Activated T-helper 1 cell treated with anti-CD3 and anti-CD28 coated beads, Interleukin-12 subunit alpha, Interleukin-12 subunit beta, Interleukin-2, Interleukin-4 antibody, amounts not matched to agents 30 ng/mL and 10 ng/mL and 1 ng/mL, durations not matched to agents 14 hours and 24 hours and 36 hours (primary cell): ENCODE measurements around the gene STX12. TPM values are rescaled to one million over a fixed set of nuclear protein-coding genes. Genes with fewer than 3 reads are reported as not detected.

Experiments
- DNase-seq: peaks from one replicate; pipeline ENCODE4 v3.0.0; 2021; ENCODE audit warnings: low spot score
- H3K27ac Mint-ChIP-seq: one replicate; pipeline ENCODE4 v1.8.0; 2021; ENCODE audit warnings: mild to moderate bottlenecking, mixed read lengths
- H3K27me3 Mint-ChIP-seq: one replicate; pipeline ENCODE4 v1.8.0; 2022; ENCODE audit warnings: mild to moderate bottlenecking, moderate library complexity, mixed read lengths; ENCODE audit not compliant: insufficient read depth
- H3K36me3 Mint-ChIP-seq: one replicate; pipeline ENCODE4 v1.8.0; 2021; ENCODE audit warnings: low read depth, mixed read lengths
- H3K4me1 Mint-ChIP-seq: one replicate; pipeline ENCODE4 v1.8.0; 2021; ENCODE audit warnings: low read depth, mixed read lengths
- H3K4me3 Mint-ChIP-seq: one replicate; pipeline ENCODE4 v1.8.0; 2021; ENCODE audit warnings: mild to moderate bottlenecking, moderate library complexity, mixed read lengths
- H3K9me3 Mint-ChIP-seq: one replicate; pipeline ENCODE4 v1.8.0; 2021; ENCODE audit warnings: mixed read lengths
- intact Hi-C: fragments of 100-400 bp; cut with micrococcal nuclease; formaldehyde crosslinking; loops from one replicate; pipeline ENCODE4 v1.15.1; 2024
- total RNA-seq: library from RNA; stranded (reverse); gene quantifications from 2 replicates; pipeline ENCODE4 v1.2.3, GENCODE V29; 2022

Gene STX12
- 22.0 and 23.9 TPM in 2 replicates for total RNA-seq

- DNase-seq, result peak; percentile 99
- intact Hi-C loops, result loop anchor here (1.0 to 5.0 kb wide), 12 partner anchors 48 to 616 kb away; partner anchors contain the start of genes AHDC1, EYA3, FAM76A and IFI6
- Mint-ChIP-seq H3K27me3 (no peaks in the 10 kb centered on the region), H3K27ac (peak within 1 kb of the TSS; percentile 98), H3K36me3 (peaks cover 14% of the 10 kb centered on the region), H3K4me3 (peak within 1 kb of the TSS; percentile 98), H3K9me3 (no peaks in the 10 kb centered on the region), H3K4me1 (peaks cover 31% of the 10 kb centered on the region)
Measured at GRCh38 chr1:27772932-27773825, at the start of gene STX12. STX12 (plus strand) TSS chr1:27773219; CDS start chr1:27773308, 89 bp downstream.

GRCh38 chr1:27724961-27725373, 48.1 kb upstream of the STX12 start:
- no peaks in the 10 kb centered on the region for H3K9me3 Mint-ChIP-seq
- DNase-seq, result no peak

GRCh38 chr1:27725374-27726172, 47.4 kb upstream of the STX12 start, which contains the start of gene FAM76A:
FAM76A (plus strand) TSS chr1:27725961; CDS start chr1:27726081, 120 bp downstream.
- Mint-ChIP-seq H3K9me3 (no peaks in the 10 kb centered on the region), H3K27ac (peak within 1 kb of the TSS; percentile 97), H3K27me3 (no peaks in the 10 kb centered on the region), H3K4me3 (peak within 1 kb of the TSS; percentile 86), H3K36me3 (peaks cover 11% of the 10 kb centered on the region), H3K4me1 (peaks cover 29% of the 10 kb centered on the region)
- DNase-seq, result peak; percentile 99
- intact Hi-C loops, result loop anchor here (1.0 to 10.0 kb wide), 10 partner anchors 48 to 491 kb away; partner anchors contain the start of genes AHDC1, EYA3, GPR3 and IFI6

More at GRCh38 chr1:27724961-27725373, 48.1 kb upstream of the STX12 start:
- Mint-ChIP-seq H3K4me1 (peaks cover 28% of the 10 kb centered on the region), H3K36me3 (peaks cover 10% of the 10 kb centered on the region), H3K27ac (peak overlapping the region; percentile 97), H3K4me3 (peak overlapping the region; percentile 85), H3K27me3 (peaks cover 4% of the 10 kb centered on the region)
- intact Hi-C loops, result loop anchor here (1.0 to 10.0 kb wide), 9 partner anchors 48 to 490 kb away; partner anchors contain the start of genes AHDC1, EYA3, GPR3 and IFI6

GRCh38 chr1:27726173-27727044, 46.6 kb upstream of the STX12 start:
- no peak for DNase-seq
- no peaks in the 10 kb centered on the region for H3K9me3 Mint-ChIP-seq
- intact Hi-C loops, result loop anchor here (1.0 to 10.0 kb wide), 2 partner anchors 57 to 492 kb away; partner anchors contain the start of gene WDTC1
- peaks cover 14% of the 10 kb centered on the region for H3K36me3 Mint-ChIP-seq
- peak overlapping the region; percentile 68 for H3K27ac Mint-ChIP-seq
- H3K27me3 Mint-ChIP-seq, result no peaks in the 10 kb centered on the region
- H3K4me1 Mint-ChIP-seq, result peaks cover 29% of the 10 kb centered on the region
- H3K4me3 Mint-ChIP-seq, result peak overlapping the region; percentile 86

- Mint-ChIP-seq H3K4me3 (peak overlapping the region; percentile 86), H3K36me3 (peaks cover 16% of the 10 kb centered on the region), H3K27me3 (no peaks in the 10 kb centered on the region), H3K9me3 (no peaks in the 10 kb centered on the region), H3K4me1 (peaks cover 29% of the 10 kb centered on the region), H3K27ac (no peak overlapping the region)
- intact Hi-C loops, result loop anchor here (10.0 kb wide), 1 partner anchor 492 kb away; the partner anchor contains the start of gene WDTC1
- no peak for DNase-seq
Measured at GRCh38 chr1:27727126-27727525, 45.9 kb upstream of the STX12 start.

GRCh38 chr1:27736252-27736651, 36.8 kb upstream of the STX12 start:
- Mint-ChIP-seq H3K27ac (no peak overlapping the region), H3K36me3 (peaks cover 35% of the 10 kb centered on the region), H3K9me3 (no peaks in the 10 kb centered on the region), H3K4me1 (no peaks in the 10 kb centered on the region), H3K4me3 (no peak overlapping the region), H3K27me3 (no peaks in the 10 kb centered on the region)
- no peak for DNase-seq
- intact Hi-C loops, result no loop called here

- H3K36me3 Mint-ChIP-seq, result peaks cover 30% of the 10 kb centered on the region
- no peak overlapping the region for H3K27ac Mint-ChIP-seq
- H3K27me3 Mint-ChIP-seq, result no peaks in the 10 kb centered on the region
- intact Hi-C loops, result no loop called here
- H3K4me1 Mint-ChIP-seq, result no peaks in the 10 kb centered on the region
- no peaks in the 10 kb centered on the region for H3K9me3 Mint-ChIP-seq
- DNase-seq, result no peak
- H3K4me3 Mint-ChIP-seq, result no peak overlapping the region
Measured at GRCh38 chr1:27741121-27741520, 31.9 kb upstream of the STX12 start.

GRCh38 chr1:27744556-27744955, 28.5 kb upstream of the STX12 start:
- H3K4me1 Mint-ChIP-seq, result no peaks in the 10 kb centered on the region
- H3K36me3 Mint-ChIP-seq, result peaks cover 20% of the 10 kb centered on the region
- no peaks in the 10 kb centered on the region for H3K27me3 Mint-ChIP-seq
- intact Hi-C loops, result no loop called here
- H3K4me3 Mint-ChIP-seq, result no peak overlapping the region
- no peak overlapping the region for H3K27ac Mint-ChIP-seq
- H3K9me3 Mint-ChIP-seq, result no peaks in the 10 kb centered on the region
- no peak for DNase-seq

- no peaks in the 10 kb centered on the region for H3K27me3 Mint-ChIP-seq
- no peaks in the 10 kb centered on the region for H3K4me1 Mint-ChIP-seq
- H3K27ac Mint-ChIP-seq, result no peak overlapping the region
- no peaks in the 10 kb centered on the region for H3K9me3 Mint-ChIP-seq
- intact Hi-C loops, result no loop called here
- no peak overlapping the region for H3K4me3 Mint-ChIP-seq
- peaks cover 23% of the 10 kb centered on the region for H3K36me3 Mint-ChIP-seq
- no peak for DNase-seq
Measured at GRCh38 chr1:27745466-27745865, 27.6 kb upstream of the STX12 start.

- Mint-ChIP-seq H3K27ac (no peak overlapping the region), H3K4me3 (no peak overlapping the region), H3K36me3 (peaks cover 22% of the 10 kb centered on the region), H3K4me1 (peaks cover 14% of the 10 kb centered on the region), H3K27me3 (no peaks in the 10 kb centered on the region), H3K9me3 (no peaks in the 10 kb centered on the region)
- no peak for DNase-seq
- intact Hi-C loops, result no loop called here
Measured at GRCh38 chr1:27752360-27752759, 20.7 kb upstream of the STX12 start.

GRCh38 chr1:27755286-27755685, 17.7 kb upstream of the STX12 start:
- Mint-ChIP-seq H3K36me3 (peaks cover 26% of the 10 kb centered on the region), H3K4me3 (no peak overlapping the region), H3K4me1 (peaks cover 14% of the 10 kb centered on the region), H3K9me3 (no peaks in the 10 kb centered on the region), H3K27me3 (no peaks in the 10 kb centered on the region), H3K27ac (no peak overlapping the region)
- intact Hi-C loops, result no loop called here
- DNase-seq, result no peak

GRCh38 chr1:27755865-27756264, 17.2 kb upstream of the STX12 start:
- peaks cover 26% of the 10 kb centered on the region for H3K36me3 Mint-ChIP-seq
- no peaks in the 10 kb centered on the region for H3K9me3 Mint-ChIP-seq
- intact Hi-C loops, result no loop called here
- no peak overlapping the region for H3K27ac Mint-ChIP-seq
- H3K4me1 Mint-ChIP-seq, result peaks cover 14% of the 10 kb centered on the region
- no peak for DNase-seq
- no peak overlapping the region for H3K4me3 Mint-ChIP-seq
- H3K27me3 Mint-ChIP-seq, result no peaks in the 10 kb centered on the region
